ENCODE results near the gene ZNF117.
"Not testable (repeated sequence)": the region's sequence is repeated elsewhere in the genome, so short reads cannot be mapped to it uniquely, and the experiment has no call there.

ZNF117 gene

GRCh38 chr7:64990936-64991335 lies at the start of gene ZNF117:
TSS of gene ZNF117 (minus strand) at chr7:64991036.
- DNase-seq (ENCODE audit: low spot score): no peak

- peak; percentile 45 for DNase-seq (ENCODE audit: low spot score)
Observed at GRCh38 chr7:65038767-65039166, 47.9 kb upstream of the ZNF117 start.

- peak; percentile 88 for DNase-seq (ENCODE audit: low spot score)
Observed at GRCh38 chr7:65037740-65038688, 47.2 kb upstream of the ZNF117 start.

GRCh38 chr7:65036526-65036925 lies 45.7 kb upstream of the ZNF117 start:
- DNase-seq (ENCODE audit: low spot score): not testable (repeated sequence)

GRCh38 chr7:65035469-65035868 lies 44.6 kb upstream of the ZNF117 start:
- DNase-seq (ENCODE audit: low spot score): not testable (repeated sequence)

GRCh38 chr7:65034120-65034782 lies 43.4 kb upstream of the ZNF117 start:
- DNase-seq (ENCODE audit: low spot score): peak; percentile 34

- not testable (repeated sequence) for DNase-seq (ENCODE audit: low spot score)
Observed at GRCh38 chr7:65033391-65033790, 42.6 kb upstream of the ZNF117 start.

- DNase-seq (ENCODE audit: low spot score): not testable (repeated sequence)
Observed at GRCh38 chr7:65025023-65025422, 34.2 kb upstream of the ZNF117 start.

- not testable (repeated sequence) for DNase-seq (ENCODE audit: low spot score)
Observed at GRCh38 chr7:65020978-65021377, 30.1 kb upstream of the ZNF117 start.

GRCh38 chr7:65009881-65010280 lies 19.0 kb upstream of the ZNF117 start:
- DNase-seq (ENCODE audit: low spot score): not testable (repeated sequence)

GRCh38 chr7:65009394-65009793 lies 18.6 kb upstream of the ZNF117 start:
- not testable (repeated sequence) for DNase-seq (ENCODE audit: low spot score)

- not testable (repeated sequence) for DNase-seq (ENCODE audit: low spot score)
Observed at GRCh38 chr7:65007036-65007435, 16.2 kb upstream of the ZNF117 start.

GRCh38 chr7:65006094-65006992 lies 15.5 kb upstream of the ZNF117 start, which contains the start of gene ERV3-1:
TSS of gene ERV3-1 (minus strand) at chr7:65006687. CDS start at chr7:64993026, 13,661 bp downstream.
- DNase-seq (ENCODE audit: low spot score): peak; percentile 97

GRCh38 chr7:65004575-65004974 lies 13.7 kb upstream of the ZNF117 start:
- DNase-seq (ENCODE audit: low spot score): peak; percentile 25

- DNase-seq (ENCODE audit: low spot score): no peak
Observed at GRCh38 chr7:65002972-65003585, 12.2 kb upstream of the ZNF117 start.

GRCh38 chr7:65001291-65001814 lies 10.5 kb upstream of the ZNF117 start:
- no peak for DNase-seq (ENCODE audit: low spot score)

GRCh38 chr7:64999165-65000004 lies 8.5 kb upstream of the ZNF117 start:
- no peak for DNase-seq (ENCODE audit: low spot score)

GRCh38 chr7:64998865-64999164 lies 8.0 kb upstream of the ZNF117 start:
- DNase-seq (ENCODE audit: low spot score): no peak

GRCh38 chr7:64997927-64998391 lies 7.1 kb upstream of the ZNF117 start:
- no peak for DNase-seq (ENCODE audit: low spot score)
